Parathyroid adenoma (tissue), 2 donors: ENCODE data around the gene UNC80.
A peak's percentile ranks its signal among the peaks of the same experiment; 100 is the strongest.

Experiments
- H2AFZ ChIP-seq: fragments of 300-600 bp; sonication (generic); one replicate; pipeline ENCODE4 v1.7.0; 2017; ENCODE audit warnings: antibody characterized with exemption, mild to moderate bottlenecking
- H3K27ac ChIP-seq: fragments of 300-600 bp; sonication (generic); one replicate; pipeline ENCODE4 v1.7.0; 2017
- H3K27me3 ChIP-seq: fragments of 300-600 bp; sonication (generic); one replicate; pipeline ENCODE4 v1.7.0; 2017; ENCODE audit warnings: low read length; ENCODE audit not compliant: control insufficient read depth, insufficient read depth
- H3K36me3 ChIP-seq: fragments of 300-600 bp; sonication (generic); one replicate; pipeline ENCODE4 v1.7.0; 2017; ENCODE audit warnings: low read length; ENCODE audit not compliant: control insufficient read depth, insufficient read depth
- H3K4me1 ChIP-seq: fragments of 300-600 bp; sonication (generic); one replicate; pipeline ENCODE4 v1.7.0; 2017; ENCODE audit warnings: control low read depth
- H3K4me2 ChIP-seq: fragments of 300-600 bp; sonication (generic); one replicate; pipeline ENCODE4 v1.7.0; 2017; ENCODE audit warnings: low read length
- H3K4me3 ChIP-seq: fragments of 300-600 bp; sonication (generic); one replicate; pipeline ENCODE4 v1.7.0; 2017; ENCODE audit warnings: low read depth, low read length
- H3K79me2 ChIP-seq: fragments of 300-600 bp; sonication (generic); one replicate; pipeline ENCODE4 v1.7.0; 2017; ENCODE audit warnings: control low read depth
- H3K9ac ChIP-seq: fragments of 300-600 bp; sonication (generic); one replicate; pipeline ENCODE4 v1.7.0; 2017; ENCODE audit warnings: mild to moderate bottlenecking
- H3K9me3 ChIP-seq: fragments of 300-600 bp; sonication (generic); one replicate; pipeline ENCODE4 v1.7.0; 2017; ENCODE audit warnings: low read length; ENCODE audit not compliant: control insufficient read depth
- TF ChIP-seq, protein P1 (sequence below): fragments of 300-600 bp; sonication (generic); IDR thresholded peaks from one replicate; pipeline ENCODE4 v1.7.0; 2017; ENCODE audit warnings: antibody characterized with exemption, mild to moderate bottlenecking
- donor health status: primary hyperparathyroidism.

The UNC80 gene, protein sequence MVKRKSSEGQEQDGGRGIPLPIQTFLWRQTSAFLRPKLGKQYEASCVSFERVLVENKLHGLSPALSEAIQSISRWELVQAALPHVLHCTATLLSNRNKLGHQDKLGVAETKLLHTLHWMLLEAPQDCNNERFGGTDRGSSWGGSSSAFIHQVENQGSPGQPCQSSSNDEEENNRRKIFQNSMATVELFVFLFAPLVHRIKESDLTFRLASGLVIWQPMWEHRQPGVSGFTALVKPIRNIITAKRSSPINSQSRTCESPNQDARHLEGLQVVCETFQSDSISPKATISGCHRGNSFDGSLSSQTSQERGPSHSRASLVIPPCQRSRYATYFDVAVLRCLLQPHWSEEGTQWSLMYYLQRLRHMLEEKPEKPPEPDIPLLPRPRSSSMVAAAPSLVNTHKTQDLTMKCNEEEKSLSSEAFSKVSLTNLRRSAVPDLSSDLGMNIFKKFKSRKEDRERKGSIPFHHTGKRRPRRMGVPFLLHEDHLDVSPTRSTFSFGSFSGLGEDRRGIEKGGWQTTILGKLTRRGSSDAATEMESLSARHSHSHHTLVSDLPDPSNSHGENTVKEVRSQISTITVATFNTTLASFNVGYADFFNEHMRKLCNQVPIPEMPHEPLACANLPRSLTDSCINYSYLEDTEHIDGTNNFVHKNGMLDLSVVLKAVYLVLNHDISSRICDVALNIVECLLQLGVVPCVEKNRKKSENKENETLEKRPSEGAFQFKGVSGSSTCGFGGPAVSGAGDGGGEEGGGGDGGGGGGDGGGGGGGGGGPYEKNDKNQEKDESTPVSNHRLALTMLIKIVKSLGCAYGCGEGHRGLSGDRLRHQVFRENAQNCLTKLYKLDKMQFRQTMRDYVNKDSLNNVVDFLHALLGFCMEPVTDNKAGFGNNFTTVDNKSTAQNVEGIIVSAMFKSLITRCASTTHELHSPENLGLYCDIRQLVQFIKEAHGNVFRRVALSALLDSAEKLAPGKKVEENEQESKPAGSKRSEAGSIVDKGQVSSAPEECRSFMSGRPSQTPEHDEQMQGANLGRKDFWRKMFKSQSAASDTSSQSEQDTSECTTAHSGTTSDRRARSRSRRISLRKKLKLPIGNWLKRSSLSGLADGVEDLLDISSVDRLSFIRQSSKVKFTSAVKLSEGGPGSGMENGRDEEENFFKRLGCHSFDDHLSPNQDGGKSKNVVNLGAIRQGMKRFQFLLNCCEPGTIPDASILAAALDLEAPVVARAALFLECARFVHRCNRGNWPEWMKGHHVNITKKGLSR (N-terminal part only)

GRCh38 chr2:209771474-209772289 lies at the start of gene UNC80:
TSS of gene UNC80 (plus strand) at chr2:209771832. CDS start at chr2:209772073, 241 bp downstream.
- peak within 1 kb of the TSS; percentile 74 for H3K4me2 ChIP-seq
- H3K79me2 ChIP-seq, result no peaks in the 10 kb centered on the region
- TF ChIP-seq, protein P1, sequence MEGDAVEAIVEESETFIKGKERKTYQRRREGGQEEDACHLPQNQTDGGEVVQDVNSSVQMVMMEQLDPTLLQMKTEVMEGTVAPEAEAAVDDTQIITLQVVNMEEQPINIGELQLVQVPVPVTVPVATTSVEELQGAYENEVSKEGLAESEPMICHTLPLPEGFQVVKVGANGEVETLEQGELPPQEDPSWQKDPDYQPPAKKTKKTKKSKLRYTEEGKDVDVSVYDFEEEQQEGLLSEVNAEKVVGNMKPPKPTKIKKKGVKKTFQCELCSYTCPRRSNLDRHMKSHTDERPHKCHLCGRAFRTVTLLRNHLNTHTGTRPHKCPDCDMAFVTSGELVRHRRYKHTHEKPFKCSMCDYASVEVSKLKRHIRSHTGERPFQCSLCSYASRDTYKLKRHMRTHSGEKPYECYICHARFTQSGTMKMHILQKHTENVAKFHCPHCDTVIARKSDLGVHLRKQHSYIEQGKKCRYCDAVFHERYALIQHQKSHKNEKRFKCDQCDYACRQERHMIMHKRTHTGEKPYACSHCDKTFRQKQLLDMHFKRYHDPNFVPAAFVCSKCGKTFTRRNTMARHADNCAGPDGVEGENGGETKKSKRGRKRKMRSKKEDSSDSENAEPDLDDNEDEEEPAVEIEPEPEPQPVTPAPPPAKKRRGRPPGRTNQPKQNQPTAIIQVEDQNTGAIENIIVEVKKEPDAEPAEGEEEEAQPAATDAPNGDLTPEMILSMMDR, result no peak
- peak within 1 kb of the TSS; percentile 94 for H2AFZ ChIP-seq
- H3K9ac ChIP-seq, result no peak within 1 kb of the TSS
- no peaks in the 10 kb centered on the region for H3K36me3 ChIP-seq
- H3K27me3 ChIP-seq, result peaks cover 3% of the 10 kb centered on the region
- no peaks in the 10 kb centered on the region for H3K9me3 ChIP-seq
- H3K4me1 ChIP-seq, result no peaks in the 10 kb centered on the region
- H3K4me3 ChIP-seq, result peak within 1 kb of the TSS; percentile 44
- peak within 1 kb of the TSS; percentile 82 for H3K27ac ChIP-seq

- TF ChIP-seq, protein P1, result no peak
- Histone ChIP-seq H3K4me1 (peaks cover 2% of the 10 kb centered on the region), H3K79me2 (no peaks in the 10 kb centered on the region), H3K27ac (no peak overlapping the region), H3K9ac (no peak overlapping the region), H3K36me3 (no peaks in the 10 kb centered on the region), H3K9me3 (no peaks in the 10 kb centered on the region), H3K4me2 (no peak overlapping the region), H2AFZ (no peak overlapping the region), H3K27me3 (no peaks in the 10 kb centered on the region), H3K4me3 (no peak overlapping the region)
These were observed 45.3 kb upstream of the UNC80 start for GRCh38 chr2:209726311-209726710.

- no peak overlapping the region for H3K27ac ChIP-seq
These were observed 44.6 kb upstream of the UNC80 start for GRCh38 chr2:209727077-209727476.

DNA sequence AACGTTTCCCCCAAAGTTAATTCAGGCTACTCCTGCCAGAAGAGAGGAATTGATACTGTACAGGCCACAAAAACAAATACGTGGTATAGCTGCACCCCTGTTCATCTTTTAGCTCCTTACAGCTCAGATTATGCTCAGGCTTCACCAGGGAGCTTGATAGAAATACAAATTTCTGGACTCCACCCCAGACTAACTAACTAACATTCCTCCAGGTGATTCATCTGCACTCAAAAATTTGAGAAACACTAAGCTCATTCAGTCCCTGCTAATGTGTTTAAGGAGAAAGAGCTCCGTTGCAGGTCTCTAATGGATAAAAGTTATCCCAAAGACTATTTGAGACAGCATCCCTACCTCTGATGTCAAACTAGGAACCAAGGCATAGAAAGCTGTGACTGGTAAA lies 36.8 kb upstream of the UNC80 start:
- H3K27me3 ChIP-seq, result no peaks in the 10 kb centered on the region
- TF ChIP-seq, protein P1, result no peak
- H3K27ac ChIP-seq, result no peak overlapping the region
- no peaks in the 10 kb centered on the region for H3K36me3 ChIP-seq
- no peaks in the 10 kb centered on the region for H3K4me1 ChIP-seq
- no peak overlapping the region for H2AFZ ChIP-seq
- no peak overlapping the region for H3K4me2 ChIP-seq
- H3K9me3 ChIP-seq, result no peaks in the 10 kb centered on the region
- no peak overlapping the region for H3K4me3 ChIP-seq
- H3K9ac ChIP-seq, result no peak overlapping the region
- H3K79me2 ChIP-seq, result no peaks in the 10 kb centered on the region

More at GRCh38 chr2:209727077-209727476, 44.6 kb upstream of the UNC80 start:
- Histone ChIP-seq H3K36me3 (no peaks in the 10 kb centered on the region), H3K4me1 (peaks cover 2% of the 10 kb centered on the region), H3K4me2 (no peak overlapping the region), H3K27me3 (no peaks in the 10 kb centered on the region), H3K4me3 (no peak overlapping the region), H3K9ac (no peak overlapping the region), H3K9me3 (no peaks in the 10 kb centered on the region), H2AFZ (no peak overlapping the region), H3K79me2 (no peaks in the 10 kb centered on the region)
- TF ChIP-seq, protein P1, result no peak
